Sigmoid colon (tissue), 4 donors: ENCODE data around the gene RPL3.

Experiments used
- POLR2A ChIP-seq, 2 donors: fragments of 450-650 bp; IDR thresholded peaks; one replicate each; pipeline ENCODE4 v1.6.1; 2016; ENCODE audit warnings: antibody characterized with exemption in 2 of 2, mild to moderate bottlenecking in 2 of 2, moderate library complexity in 2 of 2
- POLR2AphosphoS5 ChIP-seq, 4 donors: sonication (generic); formaldehyde crosslinking; IDR thresholded peaks; one replicate each; pipeline ENCODE4 v1.6.1; 2017; ENCODE audit warnings: antibody characterized with exemption in 4 of 4
- TF ChIP-seq, protein P1 (sequence below), 4 experiments: fragments of 450-650 bp in 3 of 4; fragments of 200-600 bp in 1 of 4; IDR thresholded peaks; one replicate each; pipeline ENCODE4 v1.5.1; 2016 to 2019; ENCODE audit warnings: antibody characterized with exemption in 4 of 4, mild to moderate bottlenecking in 3 of 4, moderate library complexity in 2 of 4

- TF ChIP-seq, protein P1, sequence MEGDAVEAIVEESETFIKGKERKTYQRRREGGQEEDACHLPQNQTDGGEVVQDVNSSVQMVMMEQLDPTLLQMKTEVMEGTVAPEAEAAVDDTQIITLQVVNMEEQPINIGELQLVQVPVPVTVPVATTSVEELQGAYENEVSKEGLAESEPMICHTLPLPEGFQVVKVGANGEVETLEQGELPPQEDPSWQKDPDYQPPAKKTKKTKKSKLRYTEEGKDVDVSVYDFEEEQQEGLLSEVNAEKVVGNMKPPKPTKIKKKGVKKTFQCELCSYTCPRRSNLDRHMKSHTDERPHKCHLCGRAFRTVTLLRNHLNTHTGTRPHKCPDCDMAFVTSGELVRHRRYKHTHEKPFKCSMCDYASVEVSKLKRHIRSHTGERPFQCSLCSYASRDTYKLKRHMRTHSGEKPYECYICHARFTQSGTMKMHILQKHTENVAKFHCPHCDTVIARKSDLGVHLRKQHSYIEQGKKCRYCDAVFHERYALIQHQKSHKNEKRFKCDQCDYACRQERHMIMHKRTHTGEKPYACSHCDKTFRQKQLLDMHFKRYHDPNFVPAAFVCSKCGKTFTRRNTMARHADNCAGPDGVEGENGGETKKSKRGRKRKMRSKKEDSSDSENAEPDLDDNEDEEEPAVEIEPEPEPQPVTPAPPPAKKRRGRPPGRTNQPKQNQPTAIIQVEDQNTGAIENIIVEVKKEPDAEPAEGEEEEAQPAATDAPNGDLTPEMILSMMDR (IDR thresholded peaks at IDR 0.05), result no peak
- no peak for TF ChIP-seq POLR2AphosphoS5 (IDR thresholded peaks at IDR 0.05)
- TF ChIP-seq POLR2A (IDR thresholded peaks at IDR 0.05), result no peak
Measured at GRCh38 chr22:39314251-39314971, 5.0 kb downstream of the RPL3 start.
